ENCODE measurements around the gene THAP10. TPM values are rescaled to one million over a fixed set of nuclear protein-coding genes. Genes with fewer than 3 reads are reported as not detected.
"Not testable (repeated sequence)": the region's sequence is repeated elsewhere in the genome, so short reads cannot be mapped to it uniquely, and the experiment has no call there.

The THAP10 gene
- total RNA-seq (2014; rRNA removed; shearing (Covaris generic); ENCODE audit: low replicate concordance), result not detected in 2 replicates

- H3K27ac ChIP-seq (ENCODE audit: low read length), result no peak within 1 kb of the TSS
- DNase-seq, result no peak
- no peak within 1 kb of the TSS for H2AFZ ChIP-seq (ENCODE audit: low read length)
Observed at GRCh38 chr15:70892002-70892911, at the start of gene THAP10, which contains the start of gene LRRC49. TSS of gene THAP10 (minus strand) at chr15:70892433. CDS start at chr15:70892272, 161 bp downstream. TSS of gene LRRC49 (plus strand) at chr15:70892826. CDS start at chr15:70892895, 69 bp downstream.

GRCh38 chr15:70936326-70936725 lies 44.1 kb upstream of the THAP10 start:
- no peaks in the 10 kb centered on the region for H3K9me3 ChIP-seq (ENCODE audit: low read length)
- no peaks in the 10 kb centered on the region for H3K36me3 ChIP-seq (ENCODE audit: insufficient read depth, low read length)
- no peaks in the 10 kb centered on the region for H3K9me2 ChIP-seq (replicated peaks; ENCODE audit: insufficient read depth, low read length)
- no peak overlapping the region for H2AFZ ChIP-seq (ENCODE audit: low read length)
- no peaks in the 10 kb centered on the region for H3K27me3 ChIP-seq (ENCODE audit: low read length)
- H3K4me1 ChIP-seq (ENCODE audit: low read length), result no peaks in the 10 kb centered on the region
- H3K4me2 ChIP-seq (ENCODE audit: low read depth, low read length, poor library complexity, severe bottlenecking), result no peak overlapping the region
- H3K79me2 ChIP-seq (ENCODE audit: low read length), result no peaks in the 10 kb centered on the region
- H3K4me3 ChIP-seq (ENCODE audit: low read length), result no peak overlapping the region
- H3K9ac ChIP-seq (ENCODE audit: low read length), result no peak overlapping the region
- H4K20me1 ChIP-seq (ENCODE audit: insufficient read depth, low read depth, low read length), result no peaks in the 10 kb centered on the region
- no peak overlapping the region for H3K27ac ChIP-seq (ENCODE audit: low read length)
- DNase-seq, result no peak

More at GRCh38 chr15:70892002-70892911, at the start of gene THAP10, which contains the start of gene LRRC49:
- no peaks in the 10 kb centered on the region for H3K9me3 ChIP-seq (ENCODE audit: low read length)
- no peaks in the 10 kb centered on the region for H3K27me3 ChIP-seq (ENCODE audit: low read length)
- no peaks in the 10 kb centered on the region for H4K20me1 ChIP-seq (ENCODE audit: insufficient read depth, low read depth, low read length)
- no peak within 1 kb of the TSS for H3K4me2 ChIP-seq (ENCODE audit: low read depth, low read length, poor library complexity, severe bottlenecking)
- H3K9ac ChIP-seq (ENCODE audit: low read length), result no peak within 1 kb of the TSS
- H3K4me1 ChIP-seq (ENCODE audit: low read length), result no peaks in the 10 kb centered on the region
- H3K79me2 ChIP-seq (ENCODE audit: low read length), result no peaks in the 10 kb centered on the region
- H3K9me2 ChIP-seq (replicated peaks; ENCODE audit: insufficient read depth, low read length), result no peaks in the 10 kb centered on the region
- H3K36me3 ChIP-seq (ENCODE audit: insufficient read depth, low read length), result no peaks in the 10 kb centered on the region
- no peak within 1 kb of the TSS for H3K4me3 ChIP-seq (ENCODE audit: low read length)

- H3K9me2 ChIP-seq (replicated peaks; ENCODE audit: insufficient read depth, low read length), result no peaks in the 10 kb centered on the region
- no peak overlapping the region for H3K27ac ChIP-seq (ENCODE audit: low read length)
- no peaks in the 10 kb centered on the region for H3K4me1 ChIP-seq (ENCODE audit: low read length)
- H3K4me2 ChIP-seq (ENCODE audit: low read depth, low read length, poor library complexity, severe bottlenecking), result no peak overlapping the region
- H3K9ac ChIP-seq (ENCODE audit: low read length), result no peak overlapping the region
- H3K4me3 ChIP-seq (ENCODE audit: low read length), result no peak overlapping the region
- no peak overlapping the region for H2AFZ ChIP-seq (ENCODE audit: low read length)
- DNase-seq, result no peak
- no peaks in the 10 kb centered on the region for H3K36me3 ChIP-seq (ENCODE audit: insufficient read depth, low read length)
- H3K79me2 ChIP-seq (ENCODE audit: low read length), result no peaks in the 10 kb centered on the region
- H3K27me3 ChIP-seq (ENCODE audit: low read length), result no peaks in the 10 kb centered on the region
- no peaks in the 10 kb centered on the region for H3K9me3 ChIP-seq (ENCODE audit: low read length)
- H4K20me1 ChIP-seq (ENCODE audit: insufficient read depth, low read depth, low read length), result no peaks in the 10 kb centered on the region
Observed at GRCh38 chr15:70935631-70936030, 43.4 kb upstream of the THAP10 start.

GRCh38 chr15:70933411-70933810 lies 41.2 kb upstream of the THAP10 start:
- Histone ChIP-seq H3K4me3 (ENCODE audit: low read length) (no peak overlapping the region), H3K79me2 (ENCODE audit: low read length) (no peaks in the 10 kb centered on the region), H3K9me2 (replicated peaks; ENCODE audit: insufficient read depth, low read length) (no peaks in the 10 kb centered on the region), H3K9me3 (ENCODE audit: low read length) (no peaks in the 10 kb centered on the region), H4K20me1 (ENCODE audit: insufficient read depth, low read depth, low read length) (no peaks in the 10 kb centered on the region), H3K4me1 (ENCODE audit: low read length) (no peaks in the 10 kb centered on the region), H3K36me3 (ENCODE audit: insufficient read depth, low read length) (no peaks in the 10 kb centered on the region), H3K27me3 (ENCODE audit: low read length) (no peaks in the 10 kb centered on the region), H3K27ac (ENCODE audit: low read length) (no peak overlapping the region), H3K9ac (ENCODE audit: low read length) (no peak overlapping the region), H2AFZ (ENCODE audit: low read length) (no peak overlapping the region), H3K4me2 (ENCODE audit: low read depth, low read length, poor library complexity, severe bottlenecking) (no peak overlapping the region)
- DNase-seq, result no peak

GRCh38 chr15:70932397-70932796 lies 40.2 kb upstream of the THAP10 start:
- Histone ChIP-seq H2AFZ (ENCODE audit: low read length) (no peak overlapping the region), H3K9ac (ENCODE audit: low read length) (no peak overlapping the region), H3K79me2 (ENCODE audit: low read length) (no peaks in the 10 kb centered on the region), H3K36me3 (ENCODE audit: insufficient read depth, low read length) (no peaks in the 10 kb centered on the region), H3K9me2 (replicated peaks; ENCODE audit: insufficient read depth, low read length) (no peaks in the 10 kb centered on the region), H3K27ac (ENCODE audit: low read length) (no peak overlapping the region), H3K27me3 (ENCODE audit: low read length) (no peaks in the 10 kb centered on the region), H3K4me2 (ENCODE audit: low read depth, low read length, poor library complexity, severe bottlenecking) (no peak overlapping the region), H3K9me3 (ENCODE audit: low read length) (no peaks in the 10 kb centered on the region), H3K4me3 (ENCODE audit: low read length) (no peak overlapping the region), H4K20me1 (ENCODE audit: insufficient read depth, low read depth, low read length) (no peaks in the 10 kb centered on the region), H3K4me1 (ENCODE audit: low read length) (no peaks in the 10 kb centered on the region)
- DNase-seq, result no peak

GRCh38 chr15:70931821-70932220 lies 39.6 kb upstream of the THAP10 start:
- DNase-seq, result no peak
- Histone ChIP-seq H2AFZ (ENCODE audit: low read length) (no peak overlapping the region), H3K4me3 (ENCODE audit: low read length) (no peak overlapping the region), H3K4me2 (ENCODE audit: low read depth, low read length, poor library complexity, severe bottlenecking) (no peak overlapping the region), H3K79me2 (ENCODE audit: low read length) (no peaks in the 10 kb centered on the region), H3K9me2 (replicated peaks; ENCODE audit: insufficient read depth, low read length) (no peaks in the 10 kb centered on the region), H4K20me1 (ENCODE audit: insufficient read depth, low read depth, low read length) (no peaks in the 10 kb centered on the region), H3K9me3 (ENCODE audit: low read length) (no peaks in the 10 kb centered on the region), H3K36me3 (ENCODE audit: insufficient read depth, low read length) (no peaks in the 10 kb centered on the region), H3K27me3 (ENCODE audit: low read length) (no peaks in the 10 kb centered on the region), H3K9ac (ENCODE audit: low read length) (no peak overlapping the region), H3K4me1 (ENCODE audit: low read length) (no peaks in the 10 kb centered on the region), H3K27ac (ENCODE audit: low read length) (no peak overlapping the region)

GRCh38 chr15:70926914-70927313 lies 34.7 kb upstream of the THAP10 start:
- H3K9me2 ChIP-seq (replicated peaks; ENCODE audit: insufficient read depth, low read length); H2AFZ ChIP-seq (ENCODE audit: low read length); H4K20me1 ChIP-seq (ENCODE audit: insufficient read depth, low read depth, low read length); H3K4me1 ChIP-seq (ENCODE audit: low read length); H3K79me2 ChIP-seq (ENCODE audit: low read length); H3K4me3 ChIP-seq (ENCODE audit: low read length); H3K4me2 ChIP-seq (ENCODE audit: low read depth, low read length, poor library complexity, severe bottlenecking); DNase-seq; H3K27me3 ChIP-seq (ENCODE audit: low read length); H3K36me3 ChIP-seq (ENCODE audit: insufficient read depth, low read length); H3K27ac ChIP-seq (ENCODE audit: low read length); H3K9ac ChIP-seq (ENCODE audit: low read length); H3K9me3 ChIP-seq (ENCODE audit: low read length): not testable (repeated sequence)

- Histone ChIP-seq H3K9me2 (replicated peaks; ENCODE audit: insufficient read depth, low read length) (no peaks in the 10 kb centered on the region), H2AFZ (ENCODE audit: low read length) (no peak overlapping the region), H3K4me3 (ENCODE audit: low read length) (no peak overlapping the region), H3K27me3 (ENCODE audit: low read length) (no peaks in the 10 kb centered on the region), H3K79me2 (ENCODE audit: low read length) (no peaks in the 10 kb centered on the region), H3K9me3 (ENCODE audit: low read length) (no peaks in the 10 kb centered on the region), H3K36me3 (ENCODE audit: insufficient read depth, low read length) (no peaks in the 10 kb centered on the region), H3K4me2 (ENCODE audit: low read depth, low read length, poor library complexity, severe bottlenecking) (no peak overlapping the region), H4K20me1 (ENCODE audit: insufficient read depth, low read depth, low read length) (no peaks in the 10 kb centered on the region), H3K9ac (ENCODE audit: low read length) (no peak overlapping the region), H3K4me1 (ENCODE audit: low read length) (no peaks in the 10 kb centered on the region), H3K27ac (ENCODE audit: low read length) (no peak overlapping the region)
- no peak for DNase-seq
Observed at GRCh38 chr15:70923311-70924080, 31.3 kb upstream of the THAP10 start.

Data from Karpas-422 (cell line).